ENCODE results near the gene C2orf15. TPM values are rescaled to one million over a fixed set of nuclear protein-coding genes. Genes with fewer than 3 reads are reported as not detected.

C2orf15 gene
- polyA plus RNA-seq, 2 of the 4 experiments (the other 2 are of a cell fraction): 1.3 to 1.6 TPM

DNA sequence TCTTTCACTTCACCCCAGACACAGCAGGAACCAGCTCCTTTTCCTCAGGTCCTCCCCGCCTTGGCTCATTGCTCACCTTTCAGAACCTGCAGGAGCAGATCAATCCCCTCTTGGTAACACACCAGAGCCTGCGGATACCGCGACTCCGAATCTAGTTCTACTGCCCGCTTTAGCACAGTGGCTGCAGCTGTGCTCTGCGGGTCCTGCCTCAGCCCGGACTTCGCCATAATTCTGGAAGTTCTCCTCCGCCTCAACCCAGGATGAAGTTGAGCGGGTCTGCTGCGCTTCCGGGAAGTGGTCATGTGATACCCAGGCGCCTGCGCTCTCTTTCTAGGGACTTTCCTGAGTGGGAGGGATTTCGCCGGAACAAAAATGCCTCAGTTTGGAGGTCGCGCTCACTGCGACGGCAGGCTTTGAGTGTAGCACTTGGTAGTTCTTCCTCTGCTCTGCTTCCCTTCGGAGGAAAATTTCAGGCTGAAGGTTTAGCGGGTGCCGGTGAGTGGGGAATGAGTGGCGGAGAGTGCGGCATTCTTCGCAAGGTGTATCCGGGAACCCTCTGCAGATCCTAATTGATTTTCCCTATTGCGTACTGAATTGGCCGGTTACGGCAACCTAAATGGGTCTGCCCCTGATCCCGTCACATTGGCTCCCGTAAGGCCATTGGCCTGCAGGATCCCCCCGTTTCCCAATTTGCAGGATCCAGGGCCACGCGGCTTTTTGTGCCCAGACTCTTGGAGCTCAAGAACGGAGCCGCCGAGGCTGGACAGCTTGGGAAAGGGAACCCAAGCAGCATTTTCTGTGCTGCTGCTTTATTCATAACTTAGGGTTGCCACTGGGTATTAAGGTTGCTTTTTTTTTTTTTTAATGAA is 39.5 kb downstream of the C2orf15 start, which contains the start of the genes MITD1 and MRPL30:
MITD1 (minus strand) TSS at position 304 of the 869 bp plus-strand sequence; CDS start at position 227, 77 bp downstream.
MRPL30 (plus strand) TSS at position 430 of the 869 bp plus-strand sequence. CDS start 5,020 bp downstream, outside the sequence.
- ATAC-seq (peak; percentile 93 to 97), FAIRE-seq (no peak), DNase-seq (ENCODE audit: low read depth in 1 of 2, low spot score in 1 of 2) (peak; percentile 72 to 96)
- 0% methylated on average over 32 of the region's 39 CpGs for WGBS (ENCODE audit: missing lambda C conversion rate)
- H3K27ac ChIP-seq: peak within 1 kb of the TSS; percentile 80 to 91
- ChIA-PET CTCF (interaction anchor here (0.9 to 1.2 kb wide), 2 partner anchors 9 to 25 kb away, joined by 3 read pairs; no protein-coding TSS in a partner anchor), POLR2A (interaction anchor here (0.7 to 2.9 kb wide), 7 partner anchors 12 to 1561 kb away, joined by 3 to 19 read pairs (median 4); partner anchors contain the start of genes C2orf15, EIF5B, LIPT1 and TSGA10)
- no peaks in the 10 kb centered on the region for H3K9me3 ChIP-seq
- peak within 1 kb of the TSS; percentile 86 for H3K4me2 ChIP-seq
- H3K4me1 ChIP-seq: peaks cover 26% of the 10 kb centered on the region
- H3K4me3 ChIP-seq: peak within 1 kb of the TSS; percentile 94
- TF ChIP-seq POLR2AphosphoS2 (conservative IDR thresholded peaks at IDR 0.05; ENCODE audit: low read length) (no peak), PHF8 (IDR thresholded peaks at IDR 0.05; ENCODE audit: borderline replicate concordance, low read depth) (peak; percentile 79), EP300 (IDR thresholded peaks at IDR 0.05) (no peak), MYC (IDR thresholded peaks at IDR 0.05; ENCODE audit: borderline replicate concordance, low read length) (peak; percentile 74; the same call in 1 of the 2 replicates), HOXA7 (CRISPR knock-in tag; IDR thresholded peaks at IDR 0.05) (no peak), POLR2A (IDR thresholded peaks at IDR 0.05; ENCODE audit: low read length) (peak; percentile 86), ZC3H11A (IDR thresholded peaks at IDR 0.05) (no peak; the same call in 1 of the 2 replicates), KDM1A (IDR thresholded peaks at IDR 0.05; ENCODE audit: low read depth) (no peak), JUN (IDR thresholded peaks at IDR 0.05) (peak; percentile 85 to 95), HOXB13 (CRISPR knock-in tag; IDR thresholded peaks at IDR 0.05; ENCODE audit: low read depth) (no peak), CBX8 (IDR thresholded peaks at IDR 0.05) (no peak), JUNB (IDR thresholded peaks at IDR 0.05) (no peak), TP53 (CRISPR knock-in tag; IDR thresholded peaks at IDR 0.05) (no peak), RARB (CRISPR knock-in tag; IDR thresholded peaks at IDR 0.05) (no peak), MAFK (IDR thresholded peaks at IDR 0.05; ENCODE audit: partially characterized antibody) (no peak), RAD21 (conservative IDR thresholded peaks at IDR 0.05 in 1 of 2, IDR thresholded peaks at IDR 0.05 in 1 of 2) (no peak), CEBPB (IDR thresholded peaks at IDR 0.05) (0 out of 4 replicates have a peak, but pooled peaks of 1 of the 2 experiments have one; percentile 22), RNF2 (IDR thresholded peaks at IDR 0.05; ENCODE audit: borderline replicate concordance, low read depth) (no peak), EHMT2 (IDR thresholded peaks at IDR 0.05; ENCODE audit: low read depth) (no peak), ESRRA (IDR thresholded peaks at IDR 0.05; ENCODE audit: borderline replicate concordance, low read length) (no peak), CBX2 (IDR thresholded peaks at IDR 0.05; ENCODE audit: borderline replicate concordance, low read depth) (no peak), BHLHE40 (IDR thresholded peaks at IDR 0.05; ENCODE audit: low read depth, low read length) (no peak), SMC3 (IDR thresholded peaks at IDR 0.05) (0 out of 3 replicates have a peak, but pooled peaks have one; percentile 8), ZFP36 (IDR thresholded peaks at IDR 0.05; ENCODE audit: borderline replicate concordance, partially characterized antibody) (no peak), FOXS1 (CRISPR knock-in tag; IDR thresholded peaks at IDR 0.05) (no peak), ZSCAN20 (CRISPR knock-in tag; IDR thresholded peaks at IDR 0.05) (no peak), MAZ (IDR thresholded peaks at IDR 0.05; ENCODE audit: borderline replicate concordance, low read depth, low read length) (no peak), SREBF2 (IDR thresholded peaks at IDR 0.05) (no peak), HDAC2 (IDR thresholded peaks at IDR 0.05) (no peak)
- TF ChIP-seq, protein P1, sequence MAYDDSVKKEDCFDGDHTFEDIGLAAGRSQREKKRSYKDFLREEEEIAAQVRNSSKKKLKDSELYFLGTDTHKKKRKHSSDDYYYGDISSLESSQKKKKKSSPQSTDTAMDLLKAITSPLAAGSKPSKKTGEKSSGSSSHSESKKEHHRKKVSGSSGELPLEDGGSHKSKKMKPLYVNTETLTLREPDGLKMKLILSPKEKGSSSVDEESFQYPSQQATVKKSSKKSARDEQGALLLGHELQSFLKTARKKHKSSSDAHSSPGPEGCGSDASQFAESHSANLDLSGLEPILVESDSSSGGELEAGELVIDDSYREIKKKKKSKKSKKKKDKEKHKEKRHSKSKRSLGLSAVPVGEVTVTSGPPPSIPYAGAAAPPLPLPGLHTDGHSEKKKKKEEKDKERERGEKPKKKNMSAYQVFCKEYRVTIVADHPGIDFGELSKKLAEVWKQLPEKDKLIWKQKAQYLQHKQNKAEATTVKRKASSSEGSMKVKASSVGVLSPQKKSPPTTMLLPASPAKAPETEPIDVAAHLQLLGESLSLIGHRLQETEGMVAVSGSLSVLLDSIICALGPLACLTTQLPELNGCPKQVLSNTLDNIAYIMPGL (CRISPR knock-in tag; IDR thresholded peaks at IDR 0.05; ENCODE audit: borderline replicate concordance): no peak
- TF ChIP-seq, protein P2, sequence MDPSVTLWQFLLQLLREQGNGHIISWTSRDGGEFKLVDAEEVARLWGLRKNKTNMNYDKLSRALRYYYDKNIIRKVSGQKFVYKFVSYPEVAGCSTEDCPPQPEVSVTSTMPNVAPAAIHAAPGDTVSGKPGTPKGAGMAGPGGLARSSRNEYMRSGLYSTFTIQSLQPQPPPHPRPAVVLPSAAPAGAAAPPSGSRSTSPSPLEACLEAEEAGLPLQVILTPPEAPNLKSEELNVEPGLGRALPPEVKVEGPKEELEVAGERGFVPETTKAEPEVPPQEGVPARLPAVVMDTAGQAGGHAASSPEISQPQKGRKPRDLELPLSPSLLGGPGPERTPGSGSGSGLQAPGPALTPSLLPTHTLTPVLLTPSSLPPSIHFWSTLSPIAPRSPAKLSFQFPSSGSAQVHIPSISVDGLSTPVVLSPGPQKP (IDR thresholded peaks at IDR 0.05; ENCODE audit: low read depth, low read length): no peak
- TF ChIP-seq, protein P3, sequence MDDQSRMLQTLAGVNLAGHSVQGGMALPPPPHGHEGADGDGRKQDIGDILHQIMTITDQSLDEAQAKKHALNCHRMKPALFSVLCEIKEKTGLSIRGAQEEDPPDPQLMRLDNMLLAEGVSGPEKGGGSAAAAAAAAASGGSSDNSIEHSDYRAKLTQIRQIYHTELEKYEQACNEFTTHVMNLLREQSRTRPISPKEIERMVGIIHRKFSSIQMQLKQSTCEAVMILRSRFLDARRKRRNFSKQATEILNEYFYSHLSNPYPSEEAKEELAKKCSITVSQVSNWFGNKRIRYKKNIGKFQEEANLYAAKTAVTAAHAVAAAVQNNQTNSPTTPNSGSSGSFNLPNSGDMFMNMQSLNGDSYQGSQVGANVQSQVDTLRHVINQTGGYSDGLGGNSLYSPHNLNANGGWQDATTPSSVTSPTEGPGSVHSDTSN (IDR thresholded peaks at IDR 0.05): no peak; the same call in 1 of the 2 replicates
- TF ChIP-seq, protein P4, sequence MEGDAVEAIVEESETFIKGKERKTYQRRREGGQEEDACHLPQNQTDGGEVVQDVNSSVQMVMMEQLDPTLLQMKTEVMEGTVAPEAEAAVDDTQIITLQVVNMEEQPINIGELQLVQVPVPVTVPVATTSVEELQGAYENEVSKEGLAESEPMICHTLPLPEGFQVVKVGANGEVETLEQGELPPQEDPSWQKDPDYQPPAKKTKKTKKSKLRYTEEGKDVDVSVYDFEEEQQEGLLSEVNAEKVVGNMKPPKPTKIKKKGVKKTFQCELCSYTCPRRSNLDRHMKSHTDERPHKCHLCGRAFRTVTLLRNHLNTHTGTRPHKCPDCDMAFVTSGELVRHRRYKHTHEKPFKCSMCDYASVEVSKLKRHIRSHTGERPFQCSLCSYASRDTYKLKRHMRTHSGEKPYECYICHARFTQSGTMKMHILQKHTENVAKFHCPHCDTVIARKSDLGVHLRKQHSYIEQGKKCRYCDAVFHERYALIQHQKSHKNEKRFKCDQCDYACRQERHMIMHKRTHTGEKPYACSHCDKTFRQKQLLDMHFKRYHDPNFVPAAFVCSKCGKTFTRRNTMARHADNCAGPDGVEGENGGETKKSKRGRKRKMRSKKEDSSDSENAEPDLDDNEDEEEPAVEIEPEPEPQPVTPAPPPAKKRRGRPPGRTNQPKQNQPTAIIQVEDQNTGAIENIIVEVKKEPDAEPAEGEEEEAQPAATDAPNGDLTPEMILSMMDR (IDR thresholded peaks at IDR 0.05): no peak
- TF ChIP-seq, protein P5, sequence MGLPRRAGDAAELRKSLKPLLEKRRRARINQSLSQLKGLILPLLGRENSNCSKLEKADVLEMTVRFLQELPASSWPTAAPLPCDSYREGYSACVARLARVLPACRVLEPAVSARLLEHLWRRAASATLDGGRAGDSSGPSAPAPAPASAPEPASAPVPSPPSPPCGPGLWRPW (IDR thresholded peaks at IDR 0.05): no peak
- TF ChIP-seq, protein P6, sequence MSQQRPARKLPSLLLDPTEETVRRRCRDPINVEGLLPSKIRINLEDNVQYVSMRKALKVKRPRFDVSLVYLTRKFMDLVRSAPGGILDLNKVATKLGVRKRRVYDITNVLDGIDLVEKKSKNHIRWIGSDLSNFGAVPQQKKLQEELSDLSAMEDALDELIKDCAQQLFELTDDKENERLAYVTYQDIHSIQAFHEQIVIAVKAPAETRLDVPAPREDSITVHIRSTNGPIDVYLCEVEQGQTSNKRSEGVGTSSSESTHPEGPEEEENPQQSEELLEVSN (IDR thresholded peaks at IDR 0.05; ENCODE audit: borderline replicate concordance, low read depth): peak; percentile 50; the same call in 1 of the 2 replicates

All from A549 (cell line).